GM19023 (cell line): ENCODE measurements around the gene LRRC8A.
"Not testable (repeated sequence)": the region's sequence is repeated elsewhere in the genome, so short reads cannot be mapped to it uniquely, and the experiment has no call there.

Experiments
- ATAC-seq: cut with Tn5 transposase; IDR thresholded peaks from one replicate; pipeline ENCODE4 v1.9.1; 2021; ENCODE audit warnings: mild to moderate bottlenecking, moderate library complexity; ENCODE audit not compliant: unreplicated experiment

LRRC8A gene

GRCh38 chr9:128863647-128864046 lies 18.3 kb upstream of the LRRC8A start:
- ATAC-seq, result peak; percentile 60

DNA sequence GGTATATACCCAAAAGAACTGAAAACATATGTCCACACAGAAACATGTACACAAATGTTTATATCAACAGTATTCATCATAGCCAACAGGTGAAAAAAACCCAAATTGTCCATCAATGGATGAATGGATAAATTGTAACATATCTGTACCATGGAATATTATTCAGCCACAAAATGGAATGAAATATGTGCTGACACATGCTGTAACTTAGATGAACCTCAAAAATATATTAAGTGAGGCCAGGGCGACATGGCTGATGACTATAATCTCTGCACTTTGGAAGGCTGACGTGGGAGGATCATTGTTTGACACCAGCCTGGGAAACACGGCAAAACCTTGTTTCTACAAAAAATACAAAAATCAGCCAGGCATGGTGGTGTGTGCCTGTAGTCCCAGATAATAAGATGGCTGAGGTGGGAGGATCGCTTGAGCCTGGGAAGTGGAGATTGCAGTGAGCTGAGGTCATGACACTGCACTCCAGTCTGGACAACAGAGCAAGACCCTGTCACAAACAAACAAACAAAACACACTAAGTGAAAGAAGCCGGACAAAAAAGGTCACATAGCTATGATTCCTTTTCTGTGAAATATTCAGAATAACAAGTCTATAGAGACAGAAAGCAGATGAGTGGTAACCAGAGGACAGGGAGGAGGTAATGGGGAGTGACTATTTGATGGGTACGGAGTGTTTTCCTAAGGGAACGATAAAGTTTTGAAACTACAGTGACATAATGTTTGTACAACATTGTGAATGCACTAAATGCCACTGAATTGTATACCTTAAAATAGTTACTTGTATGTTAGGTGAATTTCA lies 11.6 kb upstream of the LRRC8A start:
- no peak for ATAC-seq

DNA sequence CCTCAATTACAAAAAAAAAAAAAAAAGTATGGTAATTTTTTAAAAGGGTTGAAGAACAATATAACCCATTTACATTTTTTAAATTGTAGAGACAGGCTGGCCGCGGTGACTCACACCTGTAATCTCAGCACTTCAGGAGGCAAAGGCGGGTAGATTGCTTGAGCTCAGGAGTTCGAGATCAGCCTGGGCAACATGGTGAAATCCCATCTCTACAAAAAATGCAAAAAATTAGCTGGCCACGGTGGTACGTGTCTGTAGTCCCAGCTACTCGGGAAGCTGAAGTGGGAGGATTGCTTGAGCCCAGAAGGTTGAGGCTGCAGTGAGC lies 11.0 kb upstream of the LRRC8A start:
- ATAC-seq, result not testable (repeated sequence)

DNA sequence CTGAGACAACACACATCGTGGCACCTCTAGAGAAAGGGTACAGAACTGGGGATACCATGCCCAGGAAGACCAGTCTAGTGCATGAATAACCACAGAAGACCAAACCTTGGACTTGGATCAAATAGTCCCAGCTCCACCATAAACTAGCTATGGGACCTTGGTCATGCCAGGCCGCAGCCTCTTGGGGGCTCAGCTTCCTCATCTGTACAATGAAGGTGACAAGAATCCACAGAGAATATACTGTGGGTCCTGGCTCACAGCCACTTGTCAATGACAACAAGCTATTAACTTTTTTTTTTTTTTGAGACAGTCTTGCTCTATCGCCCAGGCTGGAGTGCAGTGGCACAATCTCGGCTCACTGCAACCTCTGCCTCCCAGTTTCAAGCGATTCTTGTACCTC lies 4.1 kb upstream of the LRRC8A start:
- no peak for ATAC-seq

- ATAC-seq, result no peak
Observed at GRCh38 chr9:128882677-128883603, 1.0 kb downstream of the LRRC8A start.

- ATAC-seq, result no peak
Observed at GRCh38 chr9:128884164-128884563, 2.2 kb downstream of the LRRC8A start.

GRCh38 chr9:128885376-128885775 lies 3.4 kb downstream of the LRRC8A start:
- no peak for ATAC-seq

DNA sequence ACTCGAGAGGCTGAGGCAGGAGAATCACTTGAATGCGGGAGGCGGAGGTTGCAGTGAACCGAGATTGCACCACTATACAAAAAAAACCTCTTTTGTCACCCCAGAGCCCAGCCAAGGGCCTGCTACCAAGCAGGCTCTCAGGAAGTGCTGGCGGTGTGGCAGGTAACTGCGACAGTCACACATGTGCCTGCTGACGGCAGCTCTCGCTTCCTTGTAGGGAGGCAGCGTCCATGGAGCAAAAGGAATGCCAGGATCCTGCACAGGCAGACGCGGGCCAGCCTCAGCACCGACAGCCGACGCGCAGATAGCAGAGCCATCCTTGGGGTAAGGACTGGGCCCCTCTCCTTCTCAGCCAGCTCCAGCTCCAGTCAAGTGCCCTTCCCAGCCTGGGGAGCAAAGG lies 3.9 kb downstream of the LRRC8A start:
- ATAC-seq, result no peak

DNA sequence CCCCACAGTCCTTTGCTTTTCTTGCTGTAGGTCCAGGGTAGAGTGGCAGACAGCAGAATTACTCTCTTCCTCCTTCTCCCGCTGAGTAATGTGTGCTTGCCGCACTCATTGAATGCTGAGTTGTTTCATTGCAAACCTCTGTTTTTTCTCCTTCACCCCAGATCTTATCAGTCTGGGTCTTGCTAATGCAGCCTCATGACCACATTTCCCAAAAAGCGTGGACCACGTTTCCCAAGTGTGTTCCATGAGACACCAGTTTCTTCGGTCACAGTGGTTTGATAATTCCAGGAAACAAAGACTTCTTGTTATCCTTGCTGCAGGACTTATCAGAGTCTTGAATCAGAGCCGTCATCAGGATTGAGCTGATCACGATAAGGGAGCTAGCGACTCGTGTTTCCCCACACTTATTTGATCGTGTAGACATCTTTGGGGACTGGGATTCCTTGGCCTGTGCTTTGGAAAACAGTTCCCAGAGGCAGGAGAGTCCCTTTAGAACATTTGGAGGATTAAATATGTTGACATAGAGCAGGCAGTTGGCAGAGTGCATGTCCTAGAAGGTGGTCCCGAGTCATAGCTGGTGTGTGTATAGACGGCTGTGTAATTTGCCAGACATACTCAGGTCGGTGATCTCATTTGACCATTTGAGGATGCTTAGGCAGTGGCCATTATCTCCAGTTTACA lies 4.4 kb downstream of the LRRC8A start:
- ATAC-seq, result no peak

DNA sequence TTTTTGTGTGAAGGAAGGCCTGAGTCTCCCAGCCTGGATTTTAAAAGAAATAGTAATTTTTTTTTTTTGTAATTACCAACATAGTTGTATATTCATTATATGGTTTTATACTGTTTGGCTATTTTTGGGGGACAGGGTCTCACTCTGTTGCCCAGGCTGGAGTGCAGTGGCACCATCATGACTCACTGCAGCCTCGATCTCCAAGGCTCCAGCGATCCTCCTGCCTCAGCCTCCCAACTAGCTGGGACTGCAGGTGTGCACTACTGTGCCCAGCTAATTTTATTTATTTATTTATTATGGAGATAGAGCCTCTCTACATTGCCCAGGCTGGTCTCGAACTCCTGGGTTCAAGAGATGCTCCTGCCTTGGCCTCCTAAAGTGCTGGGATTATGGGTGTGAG lies 5.1 kb downstream of the LRRC8A start:
- ATAC-seq, result no peak

GRCh38 chr9:128887914-128888350 lies 6.0 kb downstream of the LRRC8A start:
- no peak for ATAC-seq

DNA sequence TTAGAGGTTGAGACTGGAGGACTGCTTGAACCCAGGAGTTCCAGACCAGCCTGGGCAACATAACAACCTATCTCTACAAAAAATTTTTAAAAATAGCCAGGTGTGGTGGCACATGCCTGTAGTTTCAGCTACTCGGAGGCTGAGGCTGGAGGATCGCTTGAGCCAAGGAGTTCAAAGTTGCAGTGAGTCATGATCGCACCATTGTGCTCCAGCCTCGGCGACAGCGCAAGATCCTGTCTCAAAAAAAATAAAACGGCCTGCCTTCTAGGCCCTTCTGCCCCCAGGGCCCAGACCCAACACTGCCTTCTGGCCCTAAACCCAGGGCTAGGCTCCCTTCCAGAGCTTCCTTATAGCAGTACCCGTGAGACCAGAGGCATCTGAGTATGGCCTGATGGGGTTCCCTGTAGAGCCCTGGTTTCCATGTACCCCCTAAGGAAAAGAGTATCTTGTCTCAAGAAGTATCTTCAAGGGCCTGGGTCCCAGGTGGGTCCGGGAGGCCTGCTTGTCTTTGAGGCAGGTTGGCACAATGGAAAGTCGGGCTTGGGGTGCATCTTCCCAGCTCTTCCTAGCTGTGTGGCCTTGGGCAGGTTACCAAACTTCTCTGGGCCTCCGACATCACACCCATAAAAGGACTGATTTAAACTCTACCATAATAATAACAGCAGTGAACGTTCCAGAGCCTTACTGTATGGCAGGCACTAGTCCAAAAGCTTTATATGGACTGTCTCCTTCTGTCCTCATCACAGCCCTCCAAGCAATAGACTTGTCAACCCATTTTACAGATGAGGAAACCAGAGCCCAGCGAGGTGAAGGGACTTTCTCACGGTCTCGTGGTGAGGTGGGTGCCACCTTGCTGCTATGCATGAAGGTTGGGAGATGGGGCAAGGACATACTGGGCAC lies 9.6 kb downstream of the LRRC8A start:
- ATAC-seq, result no peak

GRCh38 chr9:128892221-128892921 lies 10.4 kb downstream of the LRRC8A start:
- no peak for ATAC-seq

GRCh38 chr9:128893354-128893753 lies 11.4 kb downstream of the LRRC8A start:
- ATAC-seq, result no peak

DNA sequence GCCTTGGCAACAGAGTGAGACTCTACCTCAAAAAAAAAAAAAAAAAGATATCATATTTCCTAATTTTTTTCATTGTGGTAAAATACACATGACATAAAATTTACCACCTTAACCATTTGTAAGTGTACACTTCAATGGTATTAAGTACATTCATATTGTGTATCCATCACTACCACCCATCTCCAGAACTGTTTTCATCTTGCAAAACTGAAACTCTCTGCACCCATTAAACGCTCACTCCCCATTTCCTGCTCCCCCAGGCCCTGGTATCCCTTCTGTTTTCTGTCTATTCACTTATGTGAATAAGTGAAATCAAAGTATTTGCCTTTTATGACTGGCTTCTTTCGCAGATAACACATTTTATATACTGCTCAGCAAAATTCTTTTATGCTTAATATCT lies 12.8 kb downstream of the LRRC8A start:
- ATAC-seq, result no peak

DNA sequence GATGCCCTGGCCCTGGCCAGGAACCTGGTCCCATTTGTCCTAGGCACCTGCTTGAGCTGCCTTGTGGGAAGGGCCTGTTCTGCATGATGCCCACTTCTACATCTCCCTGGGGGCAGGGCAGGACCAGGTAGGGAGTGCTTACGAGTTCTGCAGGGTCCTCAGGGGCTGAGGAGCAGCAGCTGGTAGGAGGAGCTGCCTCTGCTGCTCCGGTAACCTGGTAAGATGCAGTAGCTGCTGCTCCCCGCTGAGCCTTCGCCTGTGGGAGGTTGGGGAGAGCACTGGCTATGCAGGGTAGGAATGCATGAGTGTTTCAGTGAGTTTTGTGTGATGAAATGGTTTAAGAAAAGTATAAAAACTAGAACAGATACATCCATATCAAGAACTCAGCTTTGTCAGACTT lies 13.6 kb downstream of the LRRC8A start:
- no peak for ATAC-seq

DNA sequence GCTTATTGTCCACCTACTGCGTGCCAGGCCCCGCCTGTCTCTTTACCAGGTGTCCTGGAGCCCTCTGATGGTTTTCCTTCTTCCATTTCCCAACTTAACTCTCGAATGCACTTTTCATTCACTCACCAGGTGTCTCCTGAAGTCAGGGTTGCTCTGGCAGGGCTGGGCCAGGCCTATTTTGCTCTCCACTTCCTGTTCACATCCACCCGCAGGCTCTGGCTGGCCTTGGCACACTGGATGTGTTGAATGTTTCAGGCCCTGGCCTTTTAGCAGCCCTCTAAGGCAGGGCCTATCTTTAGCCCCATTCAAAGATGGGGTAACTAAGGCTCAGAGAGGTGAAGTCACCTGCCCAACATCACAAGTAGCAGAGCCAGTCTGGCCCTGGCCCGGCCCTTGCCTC lies 16.4 kb downstream of the LRRC8A start:
- ATAC-seq, result no peak

- ATAC-seq, result no peak
Observed at GRCh38 chr9:128898845-128899565, 17.1 kb downstream of the LRRC8A start.
